A549 (cell line): ENCODE results near the gene MUC6.

ENCODE experiments used
- BHLHE40 ChIP-seq: IDR thresholded peaks from 2 replicates; pipeline ENCODE4 v1.6.1; 2012; ENCODE audit warnings: low read depth, low read length, inconsistent platforms
- TF ChIP-seq, protein P1 (sequence below): fragments of >200 bp; sonication (Bioruptor Twin); formaldehyde crosslinking; IDR thresholded peaks from 3 replicates; pipeline ENCODE4 v1.5.1; 2016
- TF ChIP-seq, protein P2 (sequence below): fragments of 450-650 bp; IDR thresholded peaks from 2 replicates; pipeline ENCODE4 v1.6.1; 2014; ENCODE audit warnings: antibody characterized with exemption

DNA sequence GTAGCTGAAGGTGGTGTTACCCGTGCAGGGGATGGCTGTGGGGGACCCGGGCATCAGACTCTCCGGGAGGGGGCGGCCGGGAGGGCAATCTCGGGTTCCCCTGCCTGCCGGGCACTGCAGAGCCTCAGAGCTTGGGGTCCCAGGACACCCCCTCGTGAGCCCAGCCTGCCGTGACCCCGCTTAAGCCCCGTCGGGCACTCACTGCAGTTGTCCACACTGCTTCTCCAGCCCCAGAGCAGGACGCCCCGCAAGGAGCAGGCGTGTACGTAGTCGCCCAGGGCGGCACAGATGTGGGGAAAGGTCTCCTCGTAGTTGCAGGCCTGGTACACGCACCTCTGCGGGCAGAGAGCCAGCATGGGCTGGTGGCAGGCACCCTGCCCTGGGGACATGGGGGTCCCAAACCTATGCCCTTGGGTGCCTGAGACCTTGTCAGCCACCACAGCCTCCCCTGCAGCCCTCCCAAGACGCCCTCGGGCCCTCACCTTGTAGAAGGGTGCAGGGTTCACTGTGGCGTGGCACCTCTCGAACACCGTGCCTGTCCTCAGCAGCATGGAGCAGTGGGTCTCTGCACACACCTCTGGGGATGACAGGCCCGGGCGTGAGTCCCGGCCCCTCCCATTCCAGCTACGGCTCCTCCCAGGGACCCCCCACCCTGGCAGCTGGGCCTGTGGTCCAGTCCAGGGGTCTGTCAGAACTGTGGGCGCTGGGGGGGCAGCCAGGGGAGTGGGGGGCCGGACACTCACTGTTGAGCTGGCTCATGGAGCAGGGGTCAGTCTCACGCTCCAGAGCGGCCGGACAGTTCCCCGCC, 8.8 kb downstream of the MUC6 start:
- TF ChIP-seq, protein P1, sequence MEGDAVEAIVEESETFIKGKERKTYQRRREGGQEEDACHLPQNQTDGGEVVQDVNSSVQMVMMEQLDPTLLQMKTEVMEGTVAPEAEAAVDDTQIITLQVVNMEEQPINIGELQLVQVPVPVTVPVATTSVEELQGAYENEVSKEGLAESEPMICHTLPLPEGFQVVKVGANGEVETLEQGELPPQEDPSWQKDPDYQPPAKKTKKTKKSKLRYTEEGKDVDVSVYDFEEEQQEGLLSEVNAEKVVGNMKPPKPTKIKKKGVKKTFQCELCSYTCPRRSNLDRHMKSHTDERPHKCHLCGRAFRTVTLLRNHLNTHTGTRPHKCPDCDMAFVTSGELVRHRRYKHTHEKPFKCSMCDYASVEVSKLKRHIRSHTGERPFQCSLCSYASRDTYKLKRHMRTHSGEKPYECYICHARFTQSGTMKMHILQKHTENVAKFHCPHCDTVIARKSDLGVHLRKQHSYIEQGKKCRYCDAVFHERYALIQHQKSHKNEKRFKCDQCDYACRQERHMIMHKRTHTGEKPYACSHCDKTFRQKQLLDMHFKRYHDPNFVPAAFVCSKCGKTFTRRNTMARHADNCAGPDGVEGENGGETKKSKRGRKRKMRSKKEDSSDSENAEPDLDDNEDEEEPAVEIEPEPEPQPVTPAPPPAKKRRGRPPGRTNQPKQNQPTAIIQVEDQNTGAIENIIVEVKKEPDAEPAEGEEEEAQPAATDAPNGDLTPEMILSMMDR = no peak
- no peak for TF ChIP-seq BHLHE40
- TF ChIP-seq, protein P2, sequence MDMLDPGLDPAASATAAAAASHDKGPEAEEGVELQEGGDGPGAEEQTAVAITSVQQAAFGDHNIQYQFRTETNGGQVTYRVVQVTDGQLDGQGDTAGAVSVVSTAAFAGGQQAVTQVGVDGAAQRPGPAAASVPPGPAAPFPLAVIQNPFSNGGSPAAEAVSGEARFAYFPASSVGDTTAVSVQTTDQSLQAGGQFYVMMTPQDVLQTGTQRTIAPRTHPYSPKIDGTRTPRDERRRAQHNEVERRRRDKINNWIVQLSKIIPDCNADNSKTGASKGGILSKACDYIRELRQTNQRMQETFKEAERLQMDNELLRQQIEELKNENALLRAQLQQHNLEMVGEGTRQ = no peak
